Stimulated activated CD8-positive, alpha-beta memory T cell treated with anti-CD3 and anti-CD28 coated beads, Interleukin-7, amount 100 ng/mL, for 48 hours (primary cell): ENCODE data around the gene NR3C1.
A peak's percentile ranks its signal among the peaks of the same experiment; 100 is the strongest.

Source experiments
- DNase-seq, 2 donors: peaks; one replicate each; pipeline ENCODE4 v3.0.0-alpha.2; 2020; ENCODE audit warnings: low read depth in 1 of 2; ENCODE audit errors: extremely low read depth in 1 of 2

The NR3C1 gene

DNA sequence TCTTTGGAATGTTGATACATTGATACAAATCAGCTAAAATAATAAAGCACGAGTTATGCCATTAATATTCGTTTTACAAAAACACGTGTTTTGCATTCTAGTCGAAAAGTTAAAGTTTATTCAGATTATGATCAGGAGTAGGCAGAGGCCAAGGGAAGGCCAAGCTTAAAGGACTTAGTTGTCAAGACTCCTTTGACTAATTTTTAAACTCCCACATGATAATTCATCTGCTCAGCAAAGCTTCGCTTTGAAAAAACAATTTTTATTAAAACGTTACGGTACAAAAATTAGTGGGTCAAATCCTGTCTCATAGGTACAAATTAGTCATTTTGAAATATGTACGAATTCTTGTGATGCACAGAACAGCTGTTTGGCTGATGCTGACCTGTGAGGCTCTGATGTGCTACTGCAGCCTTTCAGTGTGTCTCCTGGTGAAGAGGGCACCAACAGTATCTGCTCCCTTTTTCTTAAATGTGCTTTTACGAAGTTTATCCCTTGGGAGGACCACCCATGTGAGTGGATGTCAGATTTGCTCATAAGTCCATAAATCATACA is 23.0 kb upstream of the NR3C1 start:
- DNase-seq: no peak

DNA sequence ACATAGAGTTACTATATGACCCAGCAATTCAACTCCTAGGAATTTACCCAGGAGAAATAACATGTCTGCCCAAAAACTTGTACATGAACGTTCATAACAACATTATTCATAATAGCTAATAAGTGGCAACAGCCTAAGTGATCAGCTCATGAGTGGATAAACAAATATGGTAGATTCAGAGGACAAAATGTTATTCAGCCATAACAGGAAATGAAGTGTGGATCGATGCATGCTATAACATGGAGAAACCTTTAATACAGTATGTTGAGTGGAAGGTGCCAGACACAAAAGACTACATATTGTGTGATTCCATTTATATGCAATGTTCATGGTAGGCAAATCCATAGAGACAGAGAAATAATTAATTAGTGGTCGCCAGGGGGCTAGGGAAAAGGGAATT is 22.3 kb upstream of the NR3C1 start:
- DNase-seq: no peak

- DNase-seq: no peak
Observed at GRCh38 chr5:143418140-143418866, 14.8 kb upstream of the NR3C1 start.

GRCh38 chr5:143417503-143418139 is 14.1 kb upstream of the NR3C1 start:
- DNase-seq: no peak

DNA sequence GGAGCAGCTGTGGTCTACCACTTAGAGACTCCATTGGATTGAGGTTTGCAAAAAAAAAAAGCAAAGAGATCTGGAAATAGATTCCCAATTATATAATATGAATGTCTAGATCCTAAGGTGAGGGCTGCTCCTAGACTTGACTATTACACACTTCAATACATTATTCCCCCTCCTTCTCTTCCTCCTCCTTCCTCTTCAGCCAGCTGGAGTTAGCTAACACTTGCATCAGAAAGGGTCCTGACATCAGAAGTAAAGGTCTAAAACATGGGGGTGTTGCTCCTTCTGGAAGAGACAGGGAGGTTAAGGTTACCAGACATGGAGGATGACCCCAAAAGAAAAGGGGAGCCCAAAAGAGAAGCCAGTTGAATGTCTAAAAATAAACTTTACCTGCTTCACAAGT is 12.9 kb upstream of the NR3C1 start:
- DNase-seq: no peak

DNA sequence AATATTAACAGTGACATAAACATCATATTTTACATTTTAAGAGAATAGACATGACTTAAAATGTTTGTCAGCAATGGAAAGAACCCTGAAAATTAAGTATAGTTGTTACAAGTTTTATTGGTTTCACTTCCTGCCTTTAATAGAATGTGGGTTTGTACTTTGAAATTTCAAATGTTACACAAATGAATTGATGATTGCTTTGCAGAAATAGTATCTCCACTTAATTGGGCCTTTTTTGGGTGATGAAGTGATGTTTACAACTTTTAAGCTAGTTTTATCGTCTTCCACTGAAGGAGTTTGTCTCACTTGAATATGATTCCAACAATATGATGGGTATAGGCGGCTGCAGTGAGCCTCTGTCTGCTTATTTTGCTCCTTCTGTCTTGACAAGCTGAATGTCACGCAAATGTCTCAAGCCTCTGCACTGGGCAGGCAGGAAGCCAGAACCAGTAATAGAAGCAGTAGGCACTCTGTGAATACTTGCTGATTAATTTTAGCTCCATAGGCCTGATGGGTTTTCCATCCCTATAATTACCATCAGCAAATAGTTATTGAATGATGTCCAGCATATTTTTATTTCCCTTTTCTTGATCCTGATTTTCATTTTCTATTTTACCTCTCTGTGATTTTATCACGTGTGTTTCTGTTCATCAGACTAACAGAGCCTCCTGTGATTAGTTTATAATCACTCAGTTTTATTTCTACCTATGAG is 10.6 kb upstream of the NR3C1 start:
- no peak for DNase-seq

DNA sequence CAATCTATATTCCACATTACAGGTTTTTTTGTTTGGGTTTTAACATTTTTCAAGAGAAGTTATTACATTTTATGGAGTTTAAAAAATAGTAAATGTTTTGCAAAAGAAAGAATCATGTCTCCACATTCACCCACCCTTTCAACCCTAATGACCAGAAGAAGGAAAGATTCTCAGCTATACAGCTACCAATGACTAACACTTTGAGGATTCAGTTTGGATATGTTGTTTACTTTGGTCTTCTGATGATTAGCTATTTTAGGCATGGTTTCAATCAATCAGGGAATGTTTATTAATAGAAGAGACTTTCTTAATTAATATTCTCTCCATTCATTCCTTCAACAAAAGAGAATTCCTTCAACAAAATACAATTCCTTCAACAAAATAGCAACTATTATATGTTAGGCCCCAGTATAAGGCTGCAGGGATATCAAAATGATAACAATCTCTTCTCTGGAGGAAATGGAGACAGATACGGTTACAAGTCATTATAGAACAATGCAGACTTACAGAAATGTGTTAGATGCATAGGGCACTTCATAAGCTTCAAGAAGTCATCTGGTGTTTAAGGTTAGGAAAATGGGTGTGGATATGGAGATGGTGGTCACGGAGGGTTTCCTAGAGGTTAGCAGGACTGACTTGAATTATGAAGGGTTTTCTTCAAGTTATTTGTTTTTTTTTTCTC is 9.3 kb upstream of the NR3C1 start:
- no peak for DNase-seq

DNA sequence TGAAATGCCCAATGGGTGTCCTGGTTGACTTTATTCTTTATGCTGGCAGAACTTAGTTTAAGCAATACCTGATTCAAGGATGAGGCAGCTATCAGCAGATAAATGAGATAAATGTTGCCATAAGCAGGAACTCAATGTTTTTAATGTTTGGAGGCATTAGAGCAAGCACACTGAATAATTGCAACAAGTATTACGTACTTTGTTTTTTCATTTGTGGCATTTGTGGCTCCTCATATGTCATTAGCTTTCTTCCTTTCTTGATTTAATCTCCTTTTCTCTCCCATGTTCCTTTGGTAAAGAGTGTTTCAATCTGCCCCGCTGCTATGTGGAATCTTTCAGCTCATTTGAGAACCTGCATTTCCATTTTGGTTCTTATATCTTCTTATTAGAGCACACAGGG is 6.4 kb upstream of the NR3C1 start:
- no peak for DNase-seq

GRCh38 chr5:143406408-143406807 is 2.9 kb upstream of the NR3C1 start:
- DNase-seq: no peak

GRCh38 chr5:143405849-143406098 is 2.3 kb upstream of the NR3C1 start:
- DNase-seq: no peak

DNA sequence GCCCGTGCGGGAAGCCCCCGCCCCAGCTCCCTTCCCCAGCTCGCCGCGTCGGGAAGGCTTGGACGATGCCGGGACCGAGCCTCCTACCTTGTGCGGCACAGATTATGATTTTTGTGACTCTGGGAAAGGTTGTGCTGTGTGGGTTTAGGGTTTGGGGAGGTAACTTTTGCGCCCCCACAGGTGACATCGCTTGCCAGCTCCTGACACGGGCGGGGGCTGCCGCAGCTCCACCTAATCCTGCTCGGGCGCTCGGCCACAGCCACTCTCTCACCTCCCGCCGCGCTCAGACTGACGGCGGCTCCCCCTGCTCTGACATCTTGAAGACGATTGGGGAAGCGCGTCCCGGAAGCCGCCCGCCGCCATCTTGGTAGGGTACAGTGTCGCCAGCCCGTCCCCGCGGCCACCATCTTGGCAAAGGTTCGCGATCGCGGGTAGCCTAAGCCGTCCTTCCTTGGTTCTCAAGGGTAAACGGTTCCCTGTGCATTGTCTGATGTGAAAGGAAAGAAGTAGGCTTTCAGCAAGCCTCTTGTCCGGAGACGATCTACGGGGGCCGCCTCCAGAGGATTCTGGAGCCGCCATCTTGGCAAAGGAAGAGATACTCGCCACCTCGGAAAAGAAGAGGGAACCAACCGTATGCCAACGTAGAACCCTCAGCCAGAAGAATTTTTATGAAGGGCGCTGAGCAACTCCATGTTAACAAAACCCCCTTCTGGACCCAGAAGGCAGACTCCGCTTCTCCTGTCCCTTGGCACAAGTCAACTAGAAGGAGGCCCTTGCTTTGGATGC is 1.8 kb upstream of the NR3C1 start:
- DNase-seq: peak; percentile 69 to 80

DNA sequence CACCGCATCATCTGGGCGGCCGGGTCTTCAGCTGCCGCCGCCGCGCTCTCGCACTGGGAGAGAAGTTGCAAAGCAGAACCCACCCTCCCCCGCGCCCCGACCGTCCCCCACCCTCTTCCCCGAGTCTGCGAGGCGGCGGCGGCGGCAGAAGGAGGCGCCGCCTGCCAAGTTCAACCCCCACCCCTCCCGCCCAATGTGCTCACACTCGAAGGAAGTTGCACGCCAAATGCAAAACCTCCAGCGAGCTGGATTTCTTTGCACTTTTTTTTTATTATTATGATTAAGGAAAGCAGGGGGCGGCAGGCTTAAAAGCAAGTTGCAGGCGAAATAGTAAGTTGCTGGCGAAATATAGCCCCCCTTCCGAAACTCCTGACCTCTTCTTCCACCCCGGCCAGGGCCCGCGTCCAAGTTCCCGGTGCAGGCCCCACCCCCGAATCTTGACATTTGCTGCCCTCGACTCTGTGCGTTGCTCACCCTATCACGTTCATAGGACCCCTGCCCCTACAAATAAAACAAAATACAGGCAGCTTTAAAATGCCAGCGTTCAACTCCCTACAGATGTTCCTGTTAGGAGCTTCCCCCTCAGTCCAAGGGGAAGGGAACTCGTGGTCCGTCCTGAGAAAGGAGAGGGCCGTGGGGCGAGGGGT is 1.1 kb upstream of the NR3C1 start:
- peak in 1 of 2 donors; percentile 41 for DNase-seq

GRCh38 chr5:143403334-143403592 is 223 bp downstream of the NR3C1 start:
- no peak for DNase-seq

- DNase-seq: no peak
Observed at GRCh38 chr5:143402553-143403333, 743 bp downstream of the NR3C1 start.

GRCh38 chr5:143402017-143402552 is 1.4 kb downstream of the NR3C1 start:
- DNase-seq: no peak

DNA sequence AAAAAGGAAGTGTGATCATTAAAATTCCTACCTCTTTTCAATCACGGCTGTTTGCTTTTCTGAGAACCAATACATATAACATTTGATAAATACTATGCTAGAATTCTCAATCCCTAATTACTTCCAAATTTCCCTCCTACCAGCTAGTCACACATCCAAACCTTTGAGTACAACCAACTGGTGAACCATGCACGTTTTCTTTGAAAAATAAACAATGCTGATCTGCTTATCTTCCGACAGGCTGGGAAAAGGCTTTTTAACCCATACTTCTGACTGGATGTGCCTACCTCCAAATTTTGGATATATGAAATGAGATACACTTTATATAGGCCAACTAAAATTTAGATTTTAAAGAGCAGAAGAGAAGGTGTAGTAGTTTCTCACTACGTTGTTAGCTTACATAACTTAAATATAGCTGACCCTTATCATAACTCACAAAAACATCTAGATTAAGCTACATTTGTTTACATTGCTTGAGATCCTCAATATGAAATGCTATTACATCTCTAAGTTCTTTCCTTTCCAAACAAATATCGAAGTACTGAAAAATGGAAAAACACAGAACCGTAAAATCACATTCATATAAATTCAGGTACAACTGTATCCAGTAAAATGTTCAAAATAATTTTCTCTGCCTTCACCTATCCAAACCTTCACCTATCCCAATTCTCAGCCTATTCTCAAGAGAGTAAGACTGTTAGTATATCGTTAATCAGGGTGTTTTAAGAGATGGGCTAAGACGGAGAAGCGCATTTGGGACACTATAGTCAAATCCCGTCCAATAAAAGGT is 2.1 kb downstream of the NR3C1 start:
- DNase-seq: no peak

DNA sequence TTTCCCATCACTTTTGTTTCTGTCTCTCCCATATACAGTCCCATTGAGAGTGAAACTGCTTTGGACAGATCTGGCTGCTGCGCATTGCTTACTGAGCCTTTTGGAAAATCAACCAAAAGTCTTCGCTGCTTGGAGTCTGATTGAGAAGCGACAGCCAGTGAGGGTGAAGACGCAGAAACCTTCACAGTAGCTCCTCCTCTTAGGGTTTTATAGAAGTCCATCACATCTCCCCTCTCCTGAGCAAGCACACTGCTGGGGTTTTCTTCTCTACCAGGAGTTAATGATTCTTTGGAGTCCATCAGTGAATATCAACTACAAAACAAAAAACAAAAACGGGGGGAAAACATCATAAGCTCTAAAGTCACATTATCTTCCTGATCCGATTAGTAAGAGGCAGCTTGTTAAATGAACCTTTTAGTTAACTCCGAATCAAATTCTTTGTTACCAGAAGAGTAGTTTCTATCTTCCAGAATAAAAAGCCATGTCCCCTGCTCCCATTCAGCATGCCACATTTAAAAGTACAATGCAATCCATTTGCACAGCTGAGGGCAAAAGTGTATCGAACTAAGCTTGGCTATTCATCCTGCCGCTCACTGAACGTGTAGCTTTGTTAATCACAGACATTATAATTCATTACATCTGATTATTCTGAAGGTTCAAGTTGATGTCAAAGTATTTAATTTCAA is 2.8 kb downstream of the NR3C1 start:
- DNase-seq: no peak
